Stimulated activated CD8-positive, alpha-beta memory T cell treated with anti-CD3 and anti-CD28 coated beads, Interleukin-7, amount 100 ng/mL, for 1 hour (primary cell): Measurements from ENCODE around the gene ZFPL1.

Experiments
- DNase-seq, 2 donors: peaks; one replicate each; pipeline ENCODE4 v3.0.0-alpha.2; 2020; ENCODE audit warnings: low read depth in 2 of 2

ZFPL1 gene

DNA sequence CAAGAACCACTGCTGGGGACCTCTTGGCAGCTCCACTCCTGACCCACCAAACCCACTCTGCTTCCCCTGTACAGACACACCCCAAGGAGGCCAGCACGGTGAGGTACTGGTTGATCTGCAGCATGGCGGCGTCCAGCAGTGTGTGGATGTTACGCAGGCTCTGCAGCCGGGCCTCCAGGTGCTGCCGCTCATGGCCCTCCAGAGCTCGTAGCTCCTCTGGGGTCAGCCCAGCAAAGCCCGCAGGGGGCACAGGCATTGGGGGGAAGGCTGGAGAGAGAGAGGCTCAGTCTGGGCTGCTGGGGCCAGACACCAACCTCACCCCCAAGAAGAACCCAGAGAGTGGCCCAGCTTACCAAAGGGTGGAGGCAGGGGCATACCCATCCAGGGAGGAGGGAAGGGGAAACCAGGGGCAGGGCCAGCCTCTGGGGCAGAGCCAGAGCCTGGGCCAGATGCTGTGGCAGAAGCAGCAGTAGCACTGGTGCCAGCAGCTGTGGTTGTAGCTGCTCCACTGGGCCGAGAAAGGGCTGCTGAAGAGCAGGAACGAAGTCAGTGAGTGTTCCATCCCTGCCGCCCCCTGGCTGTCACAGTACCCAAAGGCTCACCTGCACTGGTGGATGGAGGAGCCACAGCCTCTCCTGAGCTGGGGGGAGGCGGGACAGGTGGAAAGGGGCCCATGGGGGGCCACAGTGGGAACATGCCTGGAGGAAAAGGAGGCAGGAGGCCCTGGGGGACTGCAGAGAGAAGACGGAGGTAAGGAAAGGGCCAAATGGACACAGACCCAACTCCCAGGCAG is 45.8 kb downstream of the ZFPL1 start:
- no peak for DNase-seq

DNA sequence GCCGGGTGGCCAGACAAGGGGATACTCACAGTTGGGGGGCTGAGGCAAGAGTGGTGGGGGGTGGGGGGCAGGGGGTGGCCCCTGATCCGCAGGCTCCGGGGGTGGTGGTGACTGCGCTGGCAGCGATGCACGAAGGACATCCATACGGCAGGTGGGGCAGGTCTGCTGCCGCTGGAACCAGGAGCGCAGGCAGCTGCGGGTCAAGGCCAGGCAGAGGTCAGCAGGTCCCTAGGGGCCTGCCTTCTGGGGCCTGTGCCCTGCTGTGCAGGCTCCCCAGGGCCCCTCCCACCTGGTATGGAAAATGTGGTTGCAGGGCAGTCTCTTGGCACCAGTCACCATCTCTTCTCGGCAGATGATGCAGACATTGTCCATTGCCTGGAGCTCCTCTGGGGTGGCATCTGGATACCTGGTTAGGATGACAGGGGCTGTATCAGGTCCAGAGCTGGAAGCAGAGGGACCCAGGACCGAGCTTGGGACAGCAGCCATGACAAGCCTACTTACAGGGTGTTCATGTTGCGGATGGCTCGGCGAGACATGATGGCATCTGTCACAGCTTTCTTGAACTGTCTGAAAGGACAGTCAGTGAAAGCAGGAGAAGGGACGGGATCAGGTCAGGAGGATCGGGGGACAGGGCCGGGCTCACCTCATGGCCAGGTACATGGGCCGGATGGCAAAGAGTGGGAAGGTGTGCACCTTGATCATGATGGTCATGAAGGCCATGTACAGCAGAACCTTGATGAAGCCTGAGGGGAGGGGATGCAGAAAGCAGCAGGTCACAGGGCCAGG is 46.8 kb downstream of the ZFPL1 start:
- DNase-seq: no peak

DNA sequence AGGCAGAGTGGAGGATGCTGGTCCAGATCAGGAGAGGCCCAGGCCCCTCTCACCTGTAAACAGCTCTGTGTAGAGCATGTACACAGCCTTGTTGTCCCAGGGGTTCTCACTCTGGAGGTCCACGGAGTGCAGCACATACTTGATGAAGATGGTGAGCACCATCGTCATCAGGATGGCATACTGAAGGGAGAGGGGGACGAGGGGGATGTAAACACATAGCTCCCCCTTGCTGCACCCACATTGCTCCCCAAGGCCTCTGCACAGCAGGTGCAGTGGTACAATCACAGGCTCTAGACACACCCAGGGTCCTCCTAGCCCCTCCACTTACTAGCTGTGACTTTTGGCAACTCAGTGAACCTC is 47.4 kb downstream of the ZFPL1 start:
- no peak for DNase-seq

DNA sequence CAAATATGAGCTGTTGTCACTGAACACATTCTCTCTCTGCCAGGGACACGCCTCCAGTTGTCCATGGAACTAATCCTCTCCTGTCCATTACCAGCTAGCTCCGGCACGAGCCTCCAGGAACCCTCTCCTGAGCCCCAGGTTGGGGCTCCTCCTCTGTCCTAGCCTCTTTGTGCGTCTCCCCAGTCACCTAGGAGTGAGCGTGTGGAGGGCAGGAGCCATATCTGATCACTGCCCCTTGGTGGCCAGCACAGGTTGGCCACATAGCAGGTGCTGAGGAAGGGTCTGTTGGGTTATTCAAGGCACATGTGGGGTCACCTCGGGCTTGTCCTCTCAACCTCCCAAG is 47.8 kb downstream of the ZFPL1 start:
- DNase-seq: no peak

DNA sequence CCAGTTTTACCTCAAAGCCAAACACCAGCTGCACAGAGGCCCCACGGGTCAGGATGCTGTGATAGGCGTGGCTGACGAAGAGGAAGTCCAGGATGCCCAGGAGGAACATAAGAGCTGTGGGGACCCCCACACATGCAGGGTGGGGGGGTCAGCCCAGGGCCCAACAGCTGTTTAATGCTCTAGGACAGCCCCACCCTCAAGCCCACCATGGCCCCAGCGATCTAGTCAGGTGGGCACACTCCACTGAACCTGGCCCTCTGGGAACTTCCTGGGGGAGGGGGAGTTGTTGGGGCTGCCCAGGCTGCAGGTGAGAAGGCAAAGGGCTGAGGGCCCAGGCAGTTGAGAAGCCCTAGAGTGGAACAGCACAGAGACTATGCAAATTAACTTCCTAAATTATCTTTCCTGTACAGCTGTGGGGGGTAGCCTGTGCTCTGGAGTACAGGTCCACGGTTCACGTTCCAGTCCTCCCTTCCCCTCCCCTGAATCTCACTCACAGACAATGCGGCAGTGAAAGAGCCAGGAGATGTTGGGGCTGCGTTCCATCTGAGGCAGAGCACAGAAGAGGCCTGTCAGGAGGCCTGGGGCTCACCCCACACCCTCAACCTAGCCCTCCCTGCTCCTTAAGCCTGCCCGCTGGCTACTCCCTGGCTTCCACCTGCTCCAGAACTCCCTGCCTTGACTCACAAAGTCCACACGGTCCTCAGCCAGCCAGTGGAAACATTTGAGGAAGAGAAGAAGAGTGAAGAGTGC is 48.4 kb downstream of the ZFPL1 start:
- DNase-seq: no peak

DNA sequence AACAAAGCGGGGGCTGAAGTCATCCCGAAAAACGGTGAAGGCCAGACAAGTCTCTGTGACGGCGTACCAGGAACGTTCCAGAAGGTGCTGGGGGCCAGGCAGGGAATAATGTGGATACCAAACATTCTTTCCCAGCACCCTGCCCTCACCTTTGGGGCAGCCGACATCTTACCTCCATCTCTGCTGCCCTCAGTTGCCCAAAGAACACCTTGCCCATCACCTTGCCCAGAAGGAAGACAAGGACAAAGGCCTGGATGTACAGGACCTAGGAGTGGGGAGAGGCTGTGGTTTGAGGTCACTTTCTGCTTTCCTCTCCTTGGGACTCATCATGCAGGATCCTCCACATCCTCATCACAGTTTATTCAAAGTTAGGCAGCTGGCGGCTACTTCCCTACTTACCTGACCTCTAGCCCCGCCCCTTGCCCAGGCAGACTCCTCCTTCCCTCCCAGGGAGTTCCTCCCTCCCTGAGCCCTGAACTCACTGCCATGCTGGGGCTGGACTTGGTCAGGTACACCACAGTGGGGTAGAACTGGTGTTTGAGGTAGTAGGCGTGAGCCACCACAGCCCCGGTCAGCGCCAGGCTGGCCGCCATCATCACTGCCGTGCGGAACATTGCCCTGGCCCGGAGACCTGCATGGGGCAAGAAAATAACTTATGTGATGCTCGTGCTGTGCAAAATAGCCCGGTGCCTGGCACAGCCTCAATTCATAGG is 49.1 kb downstream of the ZFPL1 start:
- DNase-seq: no peak

DNA sequence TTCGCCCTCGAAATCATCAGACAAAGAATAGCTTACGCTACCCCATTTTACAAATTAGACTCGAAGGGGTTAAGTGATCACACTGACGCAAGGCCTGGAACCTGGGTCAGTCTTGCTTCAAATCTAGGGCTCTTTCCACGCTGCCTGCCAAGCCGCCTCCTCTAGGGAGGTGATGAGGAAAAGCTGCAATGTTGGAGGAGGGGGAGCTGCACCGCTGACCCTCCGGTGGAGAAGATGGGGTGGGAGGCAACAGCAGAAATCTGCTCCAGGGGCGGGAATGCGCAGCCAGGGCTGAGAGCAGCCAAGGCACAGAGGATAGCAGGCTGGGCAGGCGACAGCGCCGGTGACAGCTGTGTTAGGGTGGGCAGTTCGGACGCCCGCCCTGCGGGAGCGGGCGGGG is 49.7 kb downstream of the ZFPL1 start:
- no peak for DNase-seq

DNA sequence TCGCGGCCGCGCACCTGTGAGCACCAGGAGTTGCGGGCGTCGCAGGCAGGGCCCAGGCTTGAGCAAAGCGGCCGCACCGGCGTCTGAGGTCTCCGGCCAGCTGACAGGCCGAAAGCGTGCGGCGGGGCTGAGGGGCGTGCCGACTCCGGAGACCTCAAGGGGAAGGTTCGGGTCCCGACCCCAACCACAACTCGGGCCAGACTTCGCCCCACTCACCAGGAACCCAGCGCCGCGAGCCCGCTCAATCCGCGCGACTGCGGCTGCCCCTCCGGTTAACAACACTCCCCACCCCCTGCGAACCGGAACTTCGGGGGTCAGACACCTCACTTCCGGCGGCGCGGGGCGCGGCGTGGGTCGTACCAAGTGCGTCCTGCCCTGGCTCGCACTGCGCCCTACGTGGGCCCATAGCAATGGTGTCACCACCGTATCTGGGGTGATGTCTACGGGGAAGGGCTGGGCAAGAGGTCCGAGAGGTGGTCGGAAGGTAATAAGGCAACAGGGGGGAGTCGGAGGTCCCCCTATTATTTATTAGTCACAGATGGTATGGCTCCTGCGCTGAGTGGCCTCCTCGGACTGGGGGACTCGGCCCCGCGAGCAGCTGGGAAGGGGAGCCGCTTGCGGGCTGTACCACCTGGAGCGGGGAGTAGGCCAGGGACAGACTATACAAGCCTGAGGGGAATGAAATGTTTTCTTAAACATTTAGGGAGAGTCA is 50.4 kb downstream of the ZFPL1 start, which contains the start of gene SYVN1:
TSS of gene SYVN1 (minus strand) at position 280 of the 712 bp plus-strand sequence. CDS start 918 bp downstream, outside the sequence.
- peak; percentile 80 for DNase-seq

DNA sequence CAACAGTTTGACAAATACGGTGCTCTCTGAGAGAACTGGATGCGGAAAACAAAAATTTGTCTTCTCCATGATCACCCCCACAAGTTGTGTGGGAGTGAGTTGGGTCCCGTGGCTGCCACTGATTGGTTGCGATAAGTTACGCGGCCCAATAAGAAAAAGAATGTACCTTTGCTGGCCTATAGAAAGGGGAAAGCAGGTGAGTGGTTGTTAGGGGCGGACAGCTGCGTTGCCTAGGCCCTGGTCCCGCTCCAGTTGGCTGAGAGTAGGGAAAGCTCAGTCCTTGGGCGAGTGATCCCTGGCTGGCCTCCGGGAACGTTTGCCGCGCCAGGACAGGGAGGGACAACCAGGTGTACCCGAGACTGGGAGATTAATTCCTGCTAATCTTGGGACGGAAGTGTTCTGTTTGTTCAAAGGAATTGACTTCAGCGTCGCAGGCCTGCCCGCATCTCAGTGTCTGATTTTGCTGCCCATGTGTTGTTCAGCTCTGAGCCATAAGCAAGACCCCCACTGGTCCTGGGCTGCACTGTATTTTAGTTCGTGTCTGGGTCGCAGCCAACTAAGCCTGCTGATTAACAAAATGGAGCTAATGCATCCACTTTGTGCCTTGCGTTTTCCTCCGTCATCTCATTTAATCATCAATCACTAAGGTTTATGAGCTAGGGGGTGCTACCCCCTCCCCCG is 51.1 kb downstream of the ZFPL1 start:
- peak; percentile 60 to 65 for DNase-seq

DNA sequence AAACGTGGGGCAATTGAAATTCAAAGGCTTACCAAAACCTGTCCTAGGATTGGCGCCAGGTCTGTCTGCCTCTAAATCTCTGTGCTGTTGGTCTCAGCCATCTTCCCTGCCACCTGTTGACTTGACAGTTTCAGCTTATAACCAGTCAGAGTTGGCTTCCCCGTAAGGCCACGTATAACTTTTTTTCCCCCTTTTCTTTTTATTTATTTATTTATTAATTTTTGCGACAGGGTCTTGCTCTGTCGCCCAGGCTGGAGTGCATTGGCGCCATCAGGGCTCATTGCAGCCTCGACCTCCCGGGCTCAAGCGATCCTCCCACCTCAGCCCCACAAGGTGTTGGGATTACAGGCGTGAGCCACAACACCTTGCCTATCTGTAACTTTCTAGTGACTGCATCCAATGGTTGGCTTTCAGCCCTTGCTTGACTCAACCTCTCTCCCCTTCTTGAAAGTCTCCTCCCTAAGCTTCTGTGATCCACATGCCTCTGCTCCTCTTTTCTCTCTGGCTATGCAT is 51.7 kb downstream of the ZFPL1 start:
- no peak for DNase-seq

DNA sequence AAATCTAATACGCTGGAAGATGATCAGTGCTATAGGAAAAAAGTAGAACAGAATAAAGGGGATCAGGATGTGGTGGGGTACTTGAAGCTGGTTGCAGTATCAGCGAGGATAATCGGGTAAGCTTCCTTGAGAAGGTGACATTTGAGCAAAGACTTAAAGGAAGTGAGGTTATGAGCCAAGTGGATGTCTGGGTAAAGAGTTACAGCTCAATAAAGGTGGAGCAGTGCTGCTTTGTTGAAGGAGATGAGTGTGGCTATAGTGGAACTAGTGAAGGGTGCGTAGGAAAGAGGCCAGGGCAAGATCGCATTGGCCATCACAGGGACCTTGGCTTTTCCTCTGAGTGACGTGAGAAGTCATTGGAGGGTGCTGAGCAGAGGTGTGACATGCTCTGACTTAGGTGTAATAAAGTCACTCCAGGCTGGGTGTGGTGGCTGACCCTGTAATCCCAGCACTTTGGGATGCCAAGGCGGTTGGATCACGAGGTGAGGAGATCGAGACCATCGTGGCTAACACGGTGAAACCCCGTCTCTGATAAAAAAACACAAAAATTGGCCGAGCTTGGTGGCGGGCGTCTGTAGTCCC is 52.6 kb downstream of the ZFPL1 start:
- no peak for DNase-seq
